Measurements from ENCODE around the gene G6PC3.

DNA sequence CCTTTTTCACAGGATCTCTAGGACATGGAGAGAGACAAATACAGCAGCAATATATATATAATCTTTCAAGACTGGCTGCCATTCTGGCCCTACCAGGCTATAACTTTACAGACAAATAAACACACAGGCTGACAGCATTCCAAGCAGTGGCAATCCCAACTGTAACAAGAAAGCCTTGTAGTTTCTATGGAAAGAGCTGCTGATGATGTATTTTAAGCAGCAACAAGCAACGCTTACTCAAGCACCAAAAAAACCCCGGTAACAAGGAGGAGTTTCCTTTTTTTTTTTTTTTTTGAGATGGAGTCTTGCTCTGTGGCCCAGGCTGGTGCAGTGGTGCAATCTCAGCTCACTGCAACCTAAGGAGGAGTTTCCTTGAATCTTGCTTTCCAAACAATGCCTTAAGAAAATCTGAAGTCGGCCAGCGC, 27.3 kb upstream of the G6PC3 start:
- TF ChIP-seq ZNF133 (tag by site-specific recombination; IDR thresholded peaks at IDR 0.05) (no peak), YY1 (tag by site-specific recombination; IDR thresholded peaks at IDR 0.05) (no peak), KLF10 (tag by site-specific recombination; IDR thresholded peaks at IDR 0.05) (no peak), ZNF704 (tag by site-specific recombination; IDR thresholded peaks at IDR 0.05) (no peak)
